Measurements from ENCODE around the gene DLK1. TPM values are rescaled to one million over a fixed set of nuclear protein-coding genes. Genes with fewer than 3 reads are reported as not detected.

Gene DLK1
- total RNA-seq, 2 experiments from 2014 or later: not detected

DNA sequence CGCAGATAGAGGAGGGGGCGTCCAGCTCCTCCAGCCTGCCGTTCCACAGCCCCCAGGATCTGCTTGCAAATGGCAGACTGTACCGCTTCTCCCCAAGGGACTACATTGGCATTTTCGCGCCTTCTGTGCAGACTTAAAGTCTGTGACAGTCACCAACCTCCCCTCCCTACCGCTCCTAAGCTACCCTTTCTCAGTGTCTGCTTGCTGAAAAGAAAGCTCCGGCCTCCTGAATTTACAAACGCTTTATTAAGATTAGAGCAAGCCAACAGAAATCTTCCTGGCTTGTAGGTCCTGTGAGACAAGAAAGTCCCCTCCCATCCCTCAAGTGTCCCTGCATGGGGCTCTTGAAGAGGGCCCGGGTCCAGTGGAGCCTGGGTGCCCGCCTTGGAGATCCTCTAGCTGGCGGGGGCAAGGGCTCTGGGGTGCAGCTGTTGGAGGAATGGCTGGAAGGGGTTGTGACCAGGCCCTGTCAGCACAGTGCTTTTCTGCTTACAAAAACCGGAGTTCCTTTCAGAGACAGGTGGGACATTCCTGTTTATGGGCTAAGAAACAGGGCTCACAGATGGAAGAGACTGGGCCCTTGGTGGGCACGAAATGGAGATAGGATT lies 2.8 kb upstream of the DLK1 start:
- Histone ChIP-seq H3K36me3 (ENCODE audit: insufficient read depth, low read length) (no peaks in the 10 kb centered on the region), H2AFZ (ENCODE audit: low read length) (no peak overlapping the region), H3K9me2 (ENCODE audit: insufficient read depth, low read length) (no peaks in the 10 kb centered on the region), H3K9me3 (ENCODE audit: low read length) (no peaks in the 10 kb centered on the region), H3K79me2 (ENCODE audit: insufficient read depth, low read depth, low read length) (no peaks in the 10 kb centered on the region), H3K4me2 (ENCODE audit: low read length) (no peak overlapping the region), H3K4me1 (ENCODE audit: insufficient read depth, low read length, poor library complexity, severe bottlenecking) (no peaks in the 10 kb centered on the region), H4K20me1 (ENCODE audit: insufficient read depth, low read length) (no peaks in the 10 kb centered on the region), H3K4me3 (ENCODE audit: low read depth, low read length, poor library complexity, severe bottlenecking) (no peak overlapping the region), H3K27ac (ENCODE audit: low read depth, low read length, poor library complexity, severe bottlenecking) (no peak overlapping the region)
- no peak for TF ChIP-seq EZH2phosphoT487 (IDR thresholded peaks at IDR 0.05; ENCODE audit: borderline replicate concordance, low read depth, low read length)
- TF ChIP-seq, protein P1, sequence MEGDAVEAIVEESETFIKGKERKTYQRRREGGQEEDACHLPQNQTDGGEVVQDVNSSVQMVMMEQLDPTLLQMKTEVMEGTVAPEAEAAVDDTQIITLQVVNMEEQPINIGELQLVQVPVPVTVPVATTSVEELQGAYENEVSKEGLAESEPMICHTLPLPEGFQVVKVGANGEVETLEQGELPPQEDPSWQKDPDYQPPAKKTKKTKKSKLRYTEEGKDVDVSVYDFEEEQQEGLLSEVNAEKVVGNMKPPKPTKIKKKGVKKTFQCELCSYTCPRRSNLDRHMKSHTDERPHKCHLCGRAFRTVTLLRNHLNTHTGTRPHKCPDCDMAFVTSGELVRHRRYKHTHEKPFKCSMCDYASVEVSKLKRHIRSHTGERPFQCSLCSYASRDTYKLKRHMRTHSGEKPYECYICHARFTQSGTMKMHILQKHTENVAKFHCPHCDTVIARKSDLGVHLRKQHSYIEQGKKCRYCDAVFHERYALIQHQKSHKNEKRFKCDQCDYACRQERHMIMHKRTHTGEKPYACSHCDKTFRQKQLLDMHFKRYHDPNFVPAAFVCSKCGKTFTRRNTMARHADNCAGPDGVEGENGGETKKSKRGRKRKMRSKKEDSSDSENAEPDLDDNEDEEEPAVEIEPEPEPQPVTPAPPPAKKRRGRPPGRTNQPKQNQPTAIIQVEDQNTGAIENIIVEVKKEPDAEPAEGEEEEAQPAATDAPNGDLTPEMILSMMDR (conservative IDR thresholded peaks at IDR 0.05; ENCODE audit: low read length): no peak
- no peak for DNase-seq (ENCODE audit: low spot score)
- BruUV-seq (replicated peaks): no TSS peak
- intact Hi-C loops (cut with micrococcal nuclease; ENCODE audit: unreplicated experiment): no loop called here
- CTCF ChIA-PET (ENCODE audit: unreplicated experiment): no interaction called here
- POLR2A ChIA-PET: no interaction called here

DNA sequence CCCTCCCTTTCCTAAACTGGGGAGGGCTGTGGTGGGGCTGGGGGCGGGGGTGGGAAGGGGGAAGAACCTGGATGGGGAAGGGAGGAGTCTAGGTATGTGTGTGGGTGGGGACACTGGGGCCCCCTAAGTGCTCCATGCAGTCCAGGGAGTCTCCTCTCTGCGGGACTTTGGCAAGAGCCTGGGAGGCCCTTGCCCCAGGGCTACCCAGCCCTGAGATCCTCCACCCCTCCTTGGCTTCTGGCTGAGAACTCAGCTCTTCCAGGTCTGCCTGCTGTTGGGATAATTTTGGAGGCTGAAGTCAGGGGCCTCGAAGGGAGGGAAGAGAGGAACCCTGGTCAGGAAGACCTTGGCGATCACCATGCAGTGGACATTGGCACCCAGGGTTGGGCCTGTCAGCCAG lies 2.2 kb upstream of the DLK1 start:
- Histone ChIP-seq H3K9me2 (ENCODE audit: insufficient read depth, low read length) (no peaks in the 10 kb centered on the region), H3K4me1 (ENCODE audit: insufficient read depth, low read length, poor library complexity, severe bottlenecking) (no peaks in the 10 kb centered on the region), H3K36me3 (ENCODE audit: insufficient read depth, low read length) (no peaks in the 10 kb centered on the region), H3K27ac (ENCODE audit: low read depth, low read length, poor library complexity, severe bottlenecking) (no peak overlapping the region), H3K4me2 (ENCODE audit: low read length) (no peak overlapping the region), H4K20me1 (ENCODE audit: insufficient read depth, low read length) (no peaks in the 10 kb centered on the region), H3K79me2 (ENCODE audit: insufficient read depth, low read depth, low read length) (no peaks in the 10 kb centered on the region), H3K9me3 (ENCODE audit: low read length) (no peaks in the 10 kb centered on the region), H2AFZ (ENCODE audit: low read length) (no peak overlapping the region), H3K4me3 (ENCODE audit: low read depth, low read length, poor library complexity, severe bottlenecking) (no peak overlapping the region)
- BruUV-seq (replicated peaks): no TSS peak
- no peak for DNase-seq (ENCODE audit: low spot score)
- TF ChIP-seq, protein P1 (conservative IDR thresholded peaks at IDR 0.05; ENCODE audit: low read length): no peak
- TF ChIP-seq EZH2phosphoT487 (IDR thresholded peaks at IDR 0.05; ENCODE audit: borderline replicate concordance, low read depth, low read length): no peak
- ChIA-PET POLR2A (no interaction called here), CTCF (ENCODE audit: unreplicated experiment) (no interaction called here)
- intact Hi-C loops (cut with micrococcal nuclease; ENCODE audit: unreplicated experiment): no loop called here

DNA sequence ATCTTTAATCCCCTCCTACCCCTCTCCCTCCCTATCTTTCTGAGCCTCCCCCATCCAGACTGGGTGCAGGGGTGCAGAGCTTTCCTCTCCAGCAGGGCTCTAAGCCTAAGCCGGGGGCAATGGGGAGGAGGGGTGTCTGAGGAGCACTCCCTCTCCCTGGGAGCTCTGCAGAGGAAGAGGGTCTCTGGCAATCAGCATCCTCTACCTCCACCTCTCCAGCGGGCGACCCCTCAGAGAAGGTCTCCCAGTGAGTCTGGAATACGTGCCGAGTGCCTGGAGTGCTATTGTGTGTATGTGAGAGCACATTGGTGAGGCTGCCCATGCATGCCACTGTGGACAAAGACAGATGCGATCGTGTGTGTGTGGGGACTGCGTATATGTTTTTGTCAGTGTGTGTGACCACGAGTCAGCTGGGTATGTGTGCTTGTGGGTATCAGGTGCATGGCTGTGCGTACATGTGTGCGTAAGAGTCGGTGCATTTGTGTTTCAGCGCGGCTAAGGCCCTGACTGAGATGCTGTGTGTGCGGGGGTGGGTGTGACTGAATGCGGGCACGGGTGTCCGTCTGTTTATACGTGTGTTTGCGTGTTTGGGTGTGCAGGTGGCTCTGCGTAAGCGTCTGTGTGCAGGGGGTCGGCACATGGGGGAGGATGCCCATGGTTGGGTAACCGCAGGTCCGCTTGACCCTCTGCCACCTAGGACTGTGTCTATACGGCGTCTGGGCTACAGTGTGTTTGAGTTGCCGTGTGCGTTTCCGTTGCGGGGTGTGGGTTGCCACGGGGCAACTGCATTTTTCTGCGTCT lies 905 bp upstream of the DLK1 start:
- Histone ChIP-seq H3K9me2 (ENCODE audit: insufficient read depth, low read length) (no peaks in the 10 kb centered on the region), H3K4me1 (ENCODE audit: insufficient read depth, low read length, poor library complexity, severe bottlenecking) (no peaks in the 10 kb centered on the region), H3K36me3 (ENCODE audit: insufficient read depth, low read length) (no peaks in the 10 kb centered on the region), H4K20me1 (ENCODE audit: insufficient read depth, low read length) (no peaks in the 10 kb centered on the region), H3K4me3 (ENCODE audit: low read depth, low read length, poor library complexity, severe bottlenecking) (no peak overlapping the region), H3K27ac (ENCODE audit: low read depth, low read length, poor library complexity, severe bottlenecking) (no peak overlapping the region), H3K79me2 (ENCODE audit: insufficient read depth, low read depth, low read length) (no peaks in the 10 kb centered on the region), H2AFZ (ENCODE audit: low read length) (no peak overlapping the region), H3K9me3 (ENCODE audit: low read length) (no peaks in the 10 kb centered on the region), H3K4me2 (ENCODE audit: low read length) (no peak overlapping the region)
- CTCF ChIA-PET (ENCODE audit: unreplicated experiment): no interaction called here
- TF ChIP-seq, protein P1 (conservative IDR thresholded peaks at IDR 0.05; ENCODE audit: low read length): no peak
- intact Hi-C loops (cut with micrococcal nuclease; ENCODE audit: unreplicated experiment): no loop called here
- BruUV-seq (replicated peaks): no TSS peak
- POLR2A ChIA-PET: no interaction called here
- no peak for DNase-seq (ENCODE audit: low spot score)

Data from OCI-LY7 (cell line).